ENCODE data around the gene TTLL5. TPM values are rescaled to one million over a fixed set of nuclear protein-coding genes. Genes with fewer than 3 reads are reported as not detected.

Gene TTLL5
- total RNA-seq, 1 donor from 2014 or later = 43.1 TPM

DNA sequence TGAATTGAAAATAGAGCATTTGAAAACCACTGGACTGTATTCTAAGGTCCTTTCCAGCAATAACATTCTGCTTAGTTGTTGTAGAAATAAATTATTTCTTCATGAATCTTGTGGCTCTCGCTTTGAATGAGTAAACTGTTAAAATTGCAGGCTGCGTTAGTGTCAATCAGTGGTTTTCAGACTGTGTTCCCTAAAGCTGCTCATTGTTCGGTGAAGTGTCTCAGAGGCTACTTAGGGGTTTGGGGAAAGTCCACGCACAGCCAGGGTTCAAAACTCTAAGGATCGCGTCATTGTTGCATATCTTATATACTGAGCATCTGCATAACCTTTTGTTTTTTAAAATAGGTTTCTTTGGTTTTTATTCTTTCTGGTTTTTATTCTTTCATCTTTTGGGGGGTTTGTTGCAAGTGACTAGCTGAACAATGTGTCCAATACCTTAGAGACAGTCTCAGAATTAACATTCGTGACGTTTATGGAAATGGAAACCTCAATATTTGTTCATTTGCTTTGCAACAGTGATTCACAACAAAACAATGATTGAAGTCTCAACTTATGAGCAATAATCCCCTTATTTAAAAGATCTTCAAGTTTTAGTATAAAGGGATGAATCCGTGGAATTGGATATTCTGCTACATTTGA, 108.1 kb downstream of the TTLL5 start:
- no peak overlapping the region for H3K4me3 Mint-ChIP-seq (ENCODE audit: unreplicated experiment)
- no peak overlapping the region for H3K27ac Mint-ChIP-seq (ENCODE audit: unreplicated experiment)
- H3K36me3 Mint-ChIP-seq (ENCODE audit: unreplicated experiment) = no peaks in the 10 kb centered on the region
- H3K4me1 Mint-ChIP-seq (ENCODE audit: low read depth, unreplicated experiment) = peaks cover 2% of the 10 kb centered on the region
- DNase-seq = no peak
- TF ChIP-seq, protein P1, sequence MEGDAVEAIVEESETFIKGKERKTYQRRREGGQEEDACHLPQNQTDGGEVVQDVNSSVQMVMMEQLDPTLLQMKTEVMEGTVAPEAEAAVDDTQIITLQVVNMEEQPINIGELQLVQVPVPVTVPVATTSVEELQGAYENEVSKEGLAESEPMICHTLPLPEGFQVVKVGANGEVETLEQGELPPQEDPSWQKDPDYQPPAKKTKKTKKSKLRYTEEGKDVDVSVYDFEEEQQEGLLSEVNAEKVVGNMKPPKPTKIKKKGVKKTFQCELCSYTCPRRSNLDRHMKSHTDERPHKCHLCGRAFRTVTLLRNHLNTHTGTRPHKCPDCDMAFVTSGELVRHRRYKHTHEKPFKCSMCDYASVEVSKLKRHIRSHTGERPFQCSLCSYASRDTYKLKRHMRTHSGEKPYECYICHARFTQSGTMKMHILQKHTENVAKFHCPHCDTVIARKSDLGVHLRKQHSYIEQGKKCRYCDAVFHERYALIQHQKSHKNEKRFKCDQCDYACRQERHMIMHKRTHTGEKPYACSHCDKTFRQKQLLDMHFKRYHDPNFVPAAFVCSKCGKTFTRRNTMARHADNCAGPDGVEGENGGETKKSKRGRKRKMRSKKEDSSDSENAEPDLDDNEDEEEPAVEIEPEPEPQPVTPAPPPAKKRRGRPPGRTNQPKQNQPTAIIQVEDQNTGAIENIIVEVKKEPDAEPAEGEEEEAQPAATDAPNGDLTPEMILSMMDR (IDR thresholded peaks at IDR 0.05; ENCODE audit: partially characterized antibody, unreplicated experiment) = no peak
- no peaks in the 10 kb centered on the region for H3K9me3 Mint-ChIP-seq (ENCODE audit: unreplicated experiment)
- no peaks in the 10 kb centered on the region for H3K27me3 Mint-ChIP-seq (ENCODE audit: unreplicated experiment)

DNA sequence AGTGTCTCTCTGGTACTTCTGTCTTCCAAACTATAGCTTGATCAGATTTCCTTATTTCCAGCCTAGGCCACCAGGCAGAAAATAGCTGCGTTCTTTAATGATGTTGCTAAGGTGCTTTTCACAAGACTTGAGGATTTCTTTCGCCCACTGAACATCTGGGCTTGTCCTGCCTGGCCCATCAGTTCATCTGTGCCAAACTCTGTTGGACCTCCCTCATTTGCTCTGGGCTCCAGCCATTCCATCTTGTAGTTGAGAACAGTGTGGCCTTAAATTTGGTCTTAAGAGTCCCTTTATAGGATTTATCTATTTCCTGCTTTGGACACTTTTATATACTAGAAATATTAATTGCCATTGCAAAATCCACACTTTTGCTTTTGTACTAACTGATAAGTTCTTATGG, 109.6 kb downstream of the TTLL5 start:
- Mint-ChIP-seq H3K27ac (ENCODE audit: unreplicated experiment) (no peak overlapping the region), H3K4me3 (ENCODE audit: unreplicated experiment) (no peak overlapping the region), H3K27me3 (ENCODE audit: unreplicated experiment) (no peaks in the 10 kb centered on the region), H3K4me1 (ENCODE audit: low read depth, unreplicated experiment) (peaks cover 2% of the 10 kb centered on the region), H3K9me3 (ENCODE audit: unreplicated experiment) (no peaks in the 10 kb centered on the region), H3K36me3 (ENCODE audit: unreplicated experiment) (no peaks in the 10 kb centered on the region)
- no peak for DNase-seq
- TF ChIP-seq, protein P1 (IDR thresholded peaks at IDR 0.05; ENCODE audit: partially characterized antibody, unreplicated experiment) = no peak

DNA sequence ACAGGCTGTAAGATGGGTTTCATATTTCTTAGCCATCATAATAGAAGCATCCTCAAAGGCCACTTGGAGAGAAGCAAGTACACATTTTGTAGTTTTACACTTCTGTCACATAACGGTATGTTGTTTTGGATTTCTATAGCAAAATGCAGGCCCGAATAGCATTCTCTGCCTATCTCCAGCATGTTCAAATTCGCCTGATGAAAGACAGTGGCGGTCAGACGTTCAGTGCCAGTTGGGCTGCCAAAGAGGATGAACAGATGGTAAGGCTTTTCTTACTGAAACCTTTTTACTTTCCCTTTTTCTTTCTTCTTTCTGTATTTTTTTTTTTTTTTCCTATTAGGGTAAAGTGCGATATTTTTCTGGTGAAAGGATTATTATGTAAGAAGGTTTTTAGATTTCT, 110.5 kb downstream of the TTLL5 start:
- H3K27me3 Mint-ChIP-seq (ENCODE audit: unreplicated experiment) = no peaks in the 10 kb centered on the region
- H3K4me3 Mint-ChIP-seq (ENCODE audit: unreplicated experiment) = no peak overlapping the region
- H3K36me3 Mint-ChIP-seq (ENCODE audit: unreplicated experiment) = no peaks in the 10 kb centered on the region
- TF ChIP-seq, protein P1 (IDR thresholded peaks at IDR 0.05; ENCODE audit: partially characterized antibody, unreplicated experiment) = no peak
- H3K9me3 Mint-ChIP-seq (ENCODE audit: unreplicated experiment) = no peaks in the 10 kb centered on the region
- no peak overlapping the region for H3K27ac Mint-ChIP-seq (ENCODE audit: unreplicated experiment)
- peaks cover 2% of the 10 kb centered on the region for H3K4me1 Mint-ChIP-seq (ENCODE audit: low read depth, unreplicated experiment)
- no peak for DNase-seq

DNA sequence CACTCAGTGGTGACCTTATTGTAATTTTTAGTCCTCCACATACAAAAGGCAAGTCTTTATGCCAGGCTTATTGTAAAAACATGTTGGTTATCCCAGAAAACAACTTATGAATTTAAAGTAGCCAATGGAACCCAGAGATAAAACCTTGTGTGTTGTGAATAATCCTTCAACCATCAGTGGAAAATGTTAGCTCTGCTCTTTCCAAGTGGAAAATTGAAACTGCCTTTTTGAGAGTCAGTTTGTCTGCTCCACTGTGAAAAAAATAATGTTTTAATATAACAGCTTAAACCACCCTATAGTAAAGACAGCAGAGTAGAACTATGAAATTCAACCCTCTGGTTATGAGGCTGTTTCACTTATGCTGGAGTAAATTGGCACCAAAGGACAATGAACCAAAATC, 112.0 kb downstream of the TTLL5 start:
- DNase-seq = no peak
- TF ChIP-seq, protein P1 (IDR thresholded peaks at IDR 0.05; ENCODE audit: partially characterized antibody, unreplicated experiment) = no peak
- H3K4me3 Mint-ChIP-seq (ENCODE audit: unreplicated experiment) = no peak overlapping the region
- H3K27ac Mint-ChIP-seq (ENCODE audit: unreplicated experiment) = no peak overlapping the region
- H3K9me3 Mint-ChIP-seq (ENCODE audit: unreplicated experiment) = no peaks in the 10 kb centered on the region
- no peaks in the 10 kb centered on the region for H3K36me3 Mint-ChIP-seq (ENCODE audit: unreplicated experiment)
- no peaks in the 10 kb centered on the region for H3K27me3 Mint-ChIP-seq (ENCODE audit: unreplicated experiment)
- H3K4me1 Mint-ChIP-seq (ENCODE audit: low read depth, unreplicated experiment) = peaks cover 2% of the 10 kb centered on the region

DNA sequence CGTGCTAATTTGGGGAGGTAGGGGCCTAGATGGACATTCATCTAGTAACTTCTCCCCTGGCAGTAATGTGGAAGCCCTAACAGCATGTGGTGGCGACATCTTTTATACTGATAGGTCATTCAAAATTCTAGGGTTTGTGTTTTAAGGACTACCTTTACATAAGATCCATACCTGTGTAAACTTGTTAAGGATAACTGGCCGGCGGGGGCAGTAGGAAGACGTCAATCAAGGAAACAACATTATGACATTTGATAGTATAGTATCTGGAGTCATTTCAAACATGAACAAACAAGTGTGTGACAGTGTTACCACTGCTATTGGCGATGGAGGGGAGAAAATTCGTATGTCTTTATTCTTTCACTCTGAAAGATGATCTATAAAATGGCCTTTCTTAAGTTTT, 120.0 kb downstream of the TTLL5 start:
- H3K4me1 Mint-ChIP-seq (ENCODE audit: low read depth, unreplicated experiment) = no peaks in the 10 kb centered on the region
- peaks cover 13% of the 10 kb centered on the region for H3K36me3 Mint-ChIP-seq (ENCODE audit: unreplicated experiment)
- TF ChIP-seq, protein P1 (IDR thresholded peaks at IDR 0.05; ENCODE audit: partially characterized antibody, unreplicated experiment) = no peak
- H3K27ac Mint-ChIP-seq (ENCODE audit: unreplicated experiment) = no peak overlapping the region
- H3K27me3 Mint-ChIP-seq (ENCODE audit: unreplicated experiment) = no peaks in the 10 kb centered on the region
- H3K4me3 Mint-ChIP-seq (ENCODE audit: unreplicated experiment) = no peak overlapping the region
- DNase-seq = no peak
- peaks cover 5% of the 10 kb centered on the region for H3K9me3 Mint-ChIP-seq (ENCODE audit: unreplicated experiment)
